Measurements from ENCODE around the gene PLEKHA4.
"Not testable (repeated sequence)": the region's sequence is repeated elsewhere in the genome, so short reads cannot be mapped to it uniquely, and the experiment has no call there.

DNA sequence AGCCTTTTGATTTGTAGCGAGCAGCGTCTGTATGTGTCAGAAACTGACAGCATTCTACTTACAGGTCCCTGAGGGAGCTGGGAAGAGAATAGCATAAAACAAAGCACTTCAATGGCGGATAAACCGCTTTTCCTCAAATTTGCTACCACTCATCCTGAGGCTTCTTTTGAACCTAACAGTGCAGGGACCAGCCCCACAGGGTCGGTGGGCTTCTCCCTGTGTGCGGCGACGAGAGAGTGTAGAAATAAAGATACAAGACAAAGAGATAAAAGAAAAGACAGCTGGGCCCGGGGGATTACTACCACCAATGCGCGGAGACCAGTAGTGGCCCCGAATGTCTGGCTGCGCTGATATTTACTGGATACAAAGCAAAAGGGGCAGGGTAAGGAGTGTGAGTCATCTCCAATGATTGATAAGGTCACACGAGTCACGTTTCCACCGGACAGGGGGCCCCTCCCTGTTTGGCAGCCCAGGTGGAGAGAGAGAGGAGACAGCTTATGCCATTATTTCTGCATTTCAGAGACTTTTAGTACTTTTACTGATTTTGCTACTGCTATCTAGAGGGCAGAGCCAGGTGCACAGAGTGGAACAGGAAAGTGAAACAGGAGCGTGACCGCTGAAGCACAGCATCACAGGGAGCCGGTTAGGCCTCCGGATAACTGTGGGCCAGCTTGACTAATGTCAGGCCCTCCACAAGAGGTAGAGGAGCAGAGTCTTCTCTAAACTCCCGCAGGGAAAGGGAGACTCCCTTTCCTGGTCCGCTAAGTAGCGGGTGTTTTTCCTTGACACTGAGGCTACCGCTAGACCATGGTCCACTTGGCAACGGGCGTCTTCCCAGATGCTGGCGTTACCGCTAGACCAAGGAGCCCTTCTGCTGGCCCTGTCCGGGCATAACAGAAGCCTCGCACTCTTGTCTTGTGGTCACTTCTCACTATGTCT is 7.9 kb upstream of the PLEKHA4 start:
- TF ChIP-seq, protein P1, sequence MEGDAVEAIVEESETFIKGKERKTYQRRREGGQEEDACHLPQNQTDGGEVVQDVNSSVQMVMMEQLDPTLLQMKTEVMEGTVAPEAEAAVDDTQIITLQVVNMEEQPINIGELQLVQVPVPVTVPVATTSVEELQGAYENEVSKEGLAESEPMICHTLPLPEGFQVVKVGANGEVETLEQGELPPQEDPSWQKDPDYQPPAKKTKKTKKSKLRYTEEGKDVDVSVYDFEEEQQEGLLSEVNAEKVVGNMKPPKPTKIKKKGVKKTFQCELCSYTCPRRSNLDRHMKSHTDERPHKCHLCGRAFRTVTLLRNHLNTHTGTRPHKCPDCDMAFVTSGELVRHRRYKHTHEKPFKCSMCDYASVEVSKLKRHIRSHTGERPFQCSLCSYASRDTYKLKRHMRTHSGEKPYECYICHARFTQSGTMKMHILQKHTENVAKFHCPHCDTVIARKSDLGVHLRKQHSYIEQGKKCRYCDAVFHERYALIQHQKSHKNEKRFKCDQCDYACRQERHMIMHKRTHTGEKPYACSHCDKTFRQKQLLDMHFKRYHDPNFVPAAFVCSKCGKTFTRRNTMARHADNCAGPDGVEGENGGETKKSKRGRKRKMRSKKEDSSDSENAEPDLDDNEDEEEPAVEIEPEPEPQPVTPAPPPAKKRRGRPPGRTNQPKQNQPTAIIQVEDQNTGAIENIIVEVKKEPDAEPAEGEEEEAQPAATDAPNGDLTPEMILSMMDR (conservative IDR thresholded peaks at IDR 0.05 in 1 of 2, IDR thresholded peaks at IDR 0.05 in 1 of 2; ENCODE audit: extremely low read depth in 1 of 2, insufficient read depth in 1 of 2, low read depth in 1 of 2, low read length in 2 of 2) = not testable (repeated sequence)
- not testable (repeated sequence) for TF ChIP-seq EZH2 (IDR thresholded peaks at IDR 0.05; ENCODE audit: borderline replicate concordance, low read length)
